HPDE6-E6E7 (cell line): ENCODE data around the gene NCAPD3.

Source experiments
- DNase-seq: peaks from one replicate; pipeline ENCODE4 v3.0.0; 2011; ENCODE audit warnings: missing footprints; ENCODE audit errors: extremely low spot score

Gene NCAPD3

GRCh38 chr11:134252346-134253187 lies 28.8 kb upstream of the NCAPD3 start:
- peak; percentile 27 for DNase-seq

DNA sequence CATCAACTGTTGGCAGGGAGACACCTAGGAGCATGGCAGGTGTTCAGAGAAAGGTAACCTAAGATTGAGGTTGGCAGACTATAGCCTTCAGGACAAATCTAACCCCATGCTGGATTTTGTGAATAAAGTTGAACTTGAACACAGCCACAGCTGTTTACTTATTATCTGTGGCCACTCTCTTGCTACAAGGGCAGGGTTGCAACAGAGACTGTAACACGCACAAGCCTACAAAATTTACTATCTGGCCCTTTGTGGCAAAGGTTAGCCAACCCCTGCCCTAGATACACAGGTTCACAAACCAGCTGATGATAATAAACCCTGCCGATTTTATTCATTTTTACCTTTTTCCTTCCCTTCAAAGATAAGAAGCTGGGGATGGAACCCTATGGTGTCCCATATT lies 26.9 kb upstream of the NCAPD3 start:
- no peak for DNase-seq

- no peak for DNase-seq
Observed at GRCh38 chr11:134250246-134250645, 26.5 kb upstream of the NCAPD3 start.

- no peak for DNase-seq
Observed at GRCh38 chr11:134248910-134249480, 25.2 kb upstream of the NCAPD3 start.

DNA sequence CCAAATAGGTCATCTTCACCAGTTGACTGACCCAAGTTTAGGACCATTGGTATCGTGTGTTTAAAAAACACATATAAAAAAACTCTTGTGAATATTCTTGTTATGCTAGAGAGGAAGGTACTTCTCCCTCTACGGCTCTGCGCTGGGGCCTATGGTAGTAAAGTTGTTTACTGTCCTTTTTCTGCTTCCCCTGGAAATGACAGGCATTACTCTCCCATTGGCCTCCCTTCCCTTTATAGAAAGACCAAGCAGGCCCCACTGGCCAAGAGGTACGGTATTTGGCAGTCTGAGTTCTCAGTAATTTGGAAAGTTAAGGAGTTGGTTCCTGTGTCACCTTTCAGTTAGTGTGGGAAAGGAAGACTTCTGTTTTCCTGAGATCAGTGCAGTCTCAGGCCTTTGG lies 22.9 kb upstream of the NCAPD3 start:
- DNase-seq = no peak

- DNase-seq = no peak
Observed at GRCh38 chr11:134246100-134246499, 22.3 kb upstream of the NCAPD3 start.

DNA sequence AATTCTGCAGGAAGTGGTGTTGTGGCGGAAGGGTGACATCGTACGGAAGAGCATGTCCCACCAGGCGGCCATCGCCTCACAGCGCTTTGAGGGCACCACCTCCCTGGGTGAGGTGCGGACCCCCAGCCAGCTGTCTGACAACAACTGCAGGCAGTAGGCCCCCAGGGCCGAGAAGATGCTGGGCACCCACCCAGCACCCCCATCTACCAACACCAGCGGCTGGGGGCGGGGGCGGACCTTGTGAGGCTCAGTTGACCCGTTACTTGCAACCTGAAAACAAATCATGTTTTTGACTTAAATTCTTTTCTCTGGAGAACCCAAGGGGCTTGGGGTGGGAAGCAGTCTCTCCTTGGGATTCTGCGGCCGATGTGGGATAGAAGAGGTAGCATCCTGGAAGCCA lies 21.7 kb upstream of the NCAPD3 start:
- DNase-seq = no peak

GRCh38 chr11:134244593-134244992 lies 20.8 kb upstream of the NCAPD3 start:
- peak; percentile 19 for DNase-seq

- no peak for DNase-seq
Observed at GRCh38 chr11:134243913-134244312, 20.1 kb upstream of the NCAPD3 start.

GRCh38 chr11:134242376-134242775 lies 18.6 kb upstream of the NCAPD3 start:
- DNase-seq = no peak

DNA sequence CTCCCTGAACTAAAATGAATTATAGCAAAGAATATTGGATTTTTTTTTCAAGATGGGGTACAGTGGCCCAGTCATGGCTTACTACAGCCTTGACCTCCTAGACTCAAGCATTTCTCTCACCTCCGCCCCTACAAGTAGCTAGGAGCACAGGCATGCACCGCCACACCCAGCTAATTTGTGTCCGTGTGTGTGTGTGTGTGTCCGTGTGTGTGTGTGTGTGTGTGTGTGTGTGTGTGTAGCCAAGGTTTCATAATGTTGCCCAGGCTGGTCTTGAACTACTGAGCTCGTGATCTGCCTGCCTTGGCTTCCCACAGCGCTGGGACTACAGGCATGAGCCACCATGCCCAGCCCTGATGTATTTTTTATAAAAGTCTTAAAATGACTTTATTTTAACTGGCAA lies 16.8 kb upstream of the NCAPD3 start:
- DNase-seq = no peak

DNA sequence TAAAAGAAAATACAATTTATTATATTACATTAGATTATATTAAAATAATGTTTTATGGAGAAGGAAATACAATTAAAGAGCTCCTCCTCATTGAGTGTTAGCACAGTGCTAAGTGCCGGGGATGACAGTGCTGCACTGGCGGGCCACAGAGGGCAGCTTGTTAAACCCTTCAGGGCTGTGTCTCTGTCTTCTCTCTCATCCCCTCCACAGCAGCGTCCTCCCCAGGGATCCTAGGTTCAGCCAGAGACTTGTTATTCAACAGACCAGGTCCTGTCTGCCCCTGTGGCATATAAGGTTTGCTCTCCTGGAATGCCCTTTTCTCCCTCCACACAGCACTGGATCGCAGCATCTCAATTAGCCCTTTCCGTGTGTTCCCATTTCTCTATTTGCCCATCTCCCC lies 15.2 kb upstream of the NCAPD3 start:
- no peak for DNase-seq

DNA sequence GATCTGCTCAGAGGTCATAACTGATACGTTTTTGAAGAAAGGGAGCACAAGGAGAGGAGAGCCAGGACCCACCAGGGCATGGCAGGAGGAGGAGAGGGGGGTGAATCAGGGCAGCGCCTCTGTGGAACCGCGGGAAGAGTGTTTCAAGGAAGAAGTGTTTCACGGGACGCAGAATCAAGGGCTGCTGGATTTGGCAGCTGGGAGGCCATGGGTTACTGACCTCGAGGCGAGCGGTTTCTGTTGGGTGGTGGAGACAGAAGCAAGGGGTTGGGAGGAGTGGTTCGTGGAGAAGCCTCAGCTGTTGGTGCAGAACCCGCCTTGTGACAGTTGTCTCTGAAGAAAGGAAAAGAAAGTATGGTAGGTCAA lies 13.8 kb upstream of the NCAPD3 start:
- DNase-seq = no peak

- no peak for DNase-seq
Observed at GRCh38 chr11:134236834-134237556, 13.2 kb upstream of the NCAPD3 start.

DNA sequence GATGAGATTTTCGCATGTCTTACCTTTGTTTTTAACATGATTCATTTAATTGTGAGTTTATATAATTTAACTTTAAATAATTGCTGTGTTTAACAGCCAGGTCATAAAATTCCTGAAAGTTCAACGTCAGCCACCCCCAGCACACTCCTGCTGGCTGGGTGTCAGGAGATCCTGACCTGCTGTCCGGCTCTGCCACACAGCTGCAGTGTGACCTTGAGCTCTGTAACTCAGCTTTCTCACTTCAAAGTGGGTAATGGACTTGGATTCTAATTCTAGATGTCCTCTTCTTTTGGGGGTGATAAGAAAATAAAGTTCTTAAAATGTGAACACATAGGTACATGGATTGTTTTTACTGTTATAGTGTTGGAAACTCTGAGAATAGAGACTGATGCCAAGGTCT lies 11.6 kb upstream of the NCAPD3 start:
- DNase-seq = no peak

DNA sequence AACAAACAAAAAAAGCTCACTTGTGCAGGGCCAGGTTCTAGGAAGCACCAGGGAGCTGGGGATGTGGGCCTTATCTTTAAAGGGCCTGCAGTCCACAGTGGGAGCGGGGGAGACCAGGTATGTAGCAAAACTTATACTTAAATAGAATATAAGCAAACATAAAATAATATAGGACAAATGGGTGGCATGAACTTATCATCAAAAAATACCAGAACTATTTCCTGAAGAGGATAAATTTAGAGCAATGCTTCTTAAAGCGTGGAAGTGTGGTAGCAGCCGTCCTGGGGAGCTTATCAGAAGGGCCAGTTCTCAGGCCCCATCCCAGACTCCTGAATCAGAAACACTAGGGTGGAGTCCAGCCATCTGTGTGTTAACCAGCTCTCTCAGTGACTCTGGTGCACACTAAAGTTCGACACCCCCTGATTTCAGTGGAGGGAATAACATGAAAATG lies 10.0 kb upstream of the NCAPD3 start:
- DNase-seq = no peak

GRCh38 chr11:134231958-134232659 lies 8.3 kb upstream of the NCAPD3 start:
- no peak for DNase-seq

DNA sequence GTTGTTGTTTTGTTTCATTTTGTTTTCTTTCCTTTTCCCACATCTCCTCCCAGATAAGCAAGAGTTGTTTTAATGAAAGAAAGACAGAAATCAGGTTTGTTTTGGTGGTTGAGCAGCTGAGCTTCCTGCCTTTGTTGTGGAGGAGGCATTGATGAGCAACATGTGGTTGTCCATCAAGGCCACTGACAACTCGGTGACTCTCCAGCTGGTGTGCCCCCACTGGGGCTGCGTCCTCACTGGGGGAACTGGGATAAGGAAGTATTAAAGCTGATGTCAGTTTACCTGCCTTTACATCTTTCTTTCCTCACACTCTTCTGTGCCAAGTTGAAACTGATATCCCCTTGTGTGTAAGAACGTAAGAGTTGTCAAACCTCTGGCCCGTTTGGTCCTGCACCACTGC lies 6.6 kb upstream of the NCAPD3 start:
- no peak for DNase-seq

DNA sequence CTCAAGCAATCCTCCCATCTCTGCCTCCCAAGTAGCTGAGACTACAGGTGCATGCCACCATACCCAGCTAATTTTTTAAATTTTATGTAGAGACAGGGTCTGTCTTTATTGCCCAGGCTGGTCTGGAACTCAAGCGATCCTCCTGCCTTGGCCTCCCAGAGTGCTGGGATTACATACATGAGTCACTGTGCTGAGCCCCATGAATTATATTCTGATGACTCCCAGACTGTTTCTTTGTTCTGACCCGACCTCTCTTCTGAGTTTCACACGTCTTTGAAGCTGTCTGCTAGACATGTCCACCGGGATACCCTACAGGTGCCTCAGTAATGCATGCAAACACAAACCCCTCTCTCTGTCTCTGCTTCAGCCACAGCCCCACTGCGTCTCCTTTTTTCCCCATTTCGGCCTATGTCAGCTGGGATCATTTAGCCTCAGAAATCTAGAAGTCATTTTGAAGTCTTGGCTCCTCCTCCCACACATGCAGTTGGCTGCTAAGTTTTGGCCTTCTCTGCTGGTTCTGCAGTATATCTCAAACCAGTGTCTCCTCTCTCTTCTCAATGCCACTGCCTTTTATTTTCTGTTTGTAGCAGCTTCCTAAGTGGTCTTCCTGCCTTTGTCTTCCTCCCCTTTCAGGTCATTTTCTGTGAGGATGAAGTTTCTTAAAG lies 5.5 kb upstream of the NCAPD3 start:
- DNase-seq = no peak

DNA sequence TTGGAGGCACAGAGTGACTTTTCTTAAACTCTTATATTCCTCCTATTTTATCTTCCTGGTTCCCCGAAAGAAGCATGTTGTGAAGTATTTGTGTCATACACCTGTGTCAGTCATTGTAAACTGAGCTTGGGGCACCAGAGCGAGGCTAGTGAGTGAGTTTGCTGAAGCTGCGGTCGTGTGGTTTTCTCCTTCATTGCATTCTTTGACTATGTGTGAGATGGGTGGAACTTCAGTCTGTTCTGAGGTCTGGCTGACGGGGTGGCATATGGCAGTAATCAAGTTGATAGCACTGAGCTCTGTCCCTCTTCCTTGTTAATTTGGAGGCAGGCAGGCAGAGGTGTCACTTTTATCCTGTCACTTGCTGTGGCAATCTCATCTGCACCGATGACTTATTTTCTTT lies 4.9 kb upstream of the NCAPD3 start:
- DNase-seq = no peak

- no peak for DNase-seq
Observed at GRCh38 chr11:134226806-134227325, 3.1 kb upstream of the NCAPD3 start.
